HG03066 (cell line): ENCODE results near the gene EDN1.

ENCODE experiments used
- ATAC-seq: cut with Tn5 transposase; IDR thresholded peaks from one replicate; pipeline ENCODE4 v1.9.1; 2021; ENCODE audit warnings: low read depth; ENCODE audit not compliant: unreplicated experiment

The EDN1 gene

GRCh38 chr6:12289933-12290820 lies at the start of gene EDN1:
Gene EDN1, plus strand, starts transcription at chr6:12290361. Its CDS starts 269 bp downstream, at chr6:12290630.
- ATAC-seq = peak; percentile 77

GRCh38 chr6:12241493-12242175 lies 48.5 kb upstream of the EDN1 start:
- no peak for ATAC-seq

- no peak for ATAC-seq
Observed at GRCh38 chr6:12243169-12243568, 47.0 kb upstream of the EDN1 start.

- no peak for ATAC-seq
Observed at GRCh38 chr6:12245360-12245759, 44.8 kb upstream of the EDN1 start.

- ATAC-seq = no peak
Observed at GRCh38 chr6:12245763-12246718, 44.1 kb upstream of the EDN1 start.

- ATAC-seq = no peak
Observed at GRCh38 chr6:12246900-12247299, 43.3 kb upstream of the EDN1 start.

- no peak for ATAC-seq
Observed at GRCh38 chr6:12249541-12250382, 40.4 kb upstream of the EDN1 start.

GRCh38 chr6:12250383-12250770 lies 39.8 kb upstream of the EDN1 start:
- no peak for ATAC-seq

- ATAC-seq = no peak
Observed at GRCh38 chr6:12254210-12254609, 36.0 kb upstream of the EDN1 start.

- ATAC-seq = no peak
Observed at GRCh38 chr6:12258191-12258590, 32.0 kb upstream of the EDN1 start.

- no peak for ATAC-seq
Observed at GRCh38 chr6:12258591-12259075, 31.5 kb upstream of the EDN1 start.

GRCh38 chr6:12260458-12261093 lies 29.6 kb upstream of the EDN1 start:
- no peak for ATAC-seq

- no peak for ATAC-seq
Observed at GRCh38 chr6:12261502-12261901, 28.7 kb upstream of the EDN1 start.

- no peak for ATAC-seq
Observed at GRCh38 chr6:12262236-12263061, 27.7 kb upstream of the EDN1 start.

GRCh38 chr6:12263403-12263802 lies 26.8 kb upstream of the EDN1 start:
- ATAC-seq = no peak

GRCh38 chr6:12264671-12265070 lies 25.5 kb upstream of the EDN1 start:
- ATAC-seq = no peak

GRCh38 chr6:12265296-12265695 lies 24.9 kb upstream of the EDN1 start:
- no peak for ATAC-seq

- no peak for ATAC-seq
Observed at GRCh38 chr6:12265791-12266190, 24.4 kb upstream of the EDN1 start.
